ENCODE results near the gene CRYBA4. TPM values are rescaled to one million over a fixed set of nuclear protein-coding genes. Genes with fewer than 3 reads are reported as not detected.
A peak's percentile ranks its signal among the peaks of the same experiment; 100 is the strongest.

The CRYBA4 gene
- under 1 TPM in 1 of 2 experiments, not detected in 1; 0.48 TPM for total RNA-seq

GRCh38 chr22:26621663-26622062 lies at the start of gene CRYBA4:
Gene CRYBA4 (plus strand): TSS chr22:26621963. CDS start chr22:26622597, 634 bp downstream.
- no peaks in the 10 kb centered on the region for H3K36me3 Mint-ChIP-seq (ENCODE audit: low read depth)
- no peaks in the 10 kb centered on the region for H3K9me3 Mint-ChIP-seq
- peaks cover 17% of the 10 kb centered on the region for H3K4me1 Mint-ChIP-seq
- DNase-seq = no peak
- H3K27me3 Mint-ChIP-seq = peaks cover 2% of the 10 kb centered on the region
- CTCF ChIA-PET = no interaction called here
- POLR2A ChIA-PET = no interaction called here
- H3K4me3 Mint-ChIP-seq = no peak within 1 kb of the TSS
- H3K27ac Mint-ChIP-seq = no peak within 1 kb of the TSS

- H3K4me3 Mint-ChIP-seq = no peak overlapping the region
- no peaks in the 10 kb centered on the region for H3K9me3 Mint-ChIP-seq
- no peak for DNase-seq
- POLR2A ChIA-PET = no interaction called here
- H3K27ac Mint-ChIP-seq = no peak overlapping the region
- CTCF ChIA-PET = no interaction called here
- H3K27me3 Mint-ChIP-seq = no peaks in the 10 kb centered on the region
- peaks cover 50% of the 10 kb centered on the region for H3K4me1 Mint-ChIP-seq
- peaks cover 60% of the 10 kb centered on the region for H3K36me3 Mint-ChIP-seq (ENCODE audit: low read depth)
These were observed 48.6 kb upstream of the CRYBA4 start for GRCh38 chr22:26573026-26573662.

GRCh38 chr22:26574001-26574723 lies 47.6 kb upstream of the CRYBA4 start:
- H3K4me1 Mint-ChIP-seq = peaks cover 52% of the 10 kb centered on the region
- H3K9me3 Mint-ChIP-seq = no peaks in the 10 kb centered on the region
- H3K27me3 Mint-ChIP-seq = no peaks in the 10 kb centered on the region
- no peak for DNase-seq
- H3K27ac Mint-ChIP-seq = no peak overlapping the region
- no peak overlapping the region for H3K4me3 Mint-ChIP-seq
- POLR2A ChIA-PET = no interaction called here
- CTCF ChIA-PET = no interaction called here
- H3K36me3 Mint-ChIP-seq (ENCODE audit: low read depth) = peaks cover 63% of the 10 kb centered on the region

GRCh38 chr22:26576026-26576680 lies 45.6 kb upstream of the CRYBA4 start:
- Mint-ChIP-seq H3K4me1 (peaks cover 60% of the 10 kb centered on the region), H3K27ac (no peak overlapping the region), H3K36me3 (ENCODE audit: low read depth) (peaks cover 66% of the 10 kb centered on the region), H3K9me3 (no peaks in the 10 kb centered on the region), H3K27me3 (no peaks in the 10 kb centered on the region), H3K4me3 (no peak overlapping the region)
- DNase-seq = no peak
- ChIA-PET POLR2A (interaction anchor here (0.9 kb wide), 1 partner anchor 21 kb away, joined by 3 read pairs; no protein-coding TSS in a partner anchor), CTCF (interaction anchor here (0.7 kb wide), 1 partner anchor 66 kb away, joined by 3 read pairs; no protein-coding TSS in a partner anchor)

- Mint-ChIP-seq H3K36me3 (ENCODE audit: low read depth) (peaks cover 64% of the 10 kb centered on the region), H3K27ac (no peak overlapping the region), H3K4me3 (no peak overlapping the region), H3K27me3 (no peaks in the 10 kb centered on the region), H3K9me3 (no peaks in the 10 kb centered on the region), H3K4me1 (peaks cover 59% of the 10 kb centered on the region)
- ChIA-PET POLR2A (no interaction called here), CTCF (interaction anchor here (0.6 to 0.7 kb wide), 2 partner anchors 461 to 1768 kb away, joined by 4 read pairs; no protein-coding TSS in a partner anchor)
- no peak for DNase-seq
These were observed 44.7 kb upstream of the CRYBA4 start for GRCh38 chr22:26577081-26577480.

- H3K4me3 Mint-ChIP-seq = peak overlapping the region; percentile 58
- CTCF ChIA-PET = interaction anchor here (0.6 to 1.8 kb wide), 4 partner anchors 23 to 181 kb away, joined by 3 to 7 read pairs (median 4); no protein-coding TSS in a partner anchor
- peak overlapping the region; percentile 88 for H3K27ac Mint-ChIP-seq
- no peaks in the 10 kb centered on the region for H3K9me3 Mint-ChIP-seq
- DNase-seq = peak; percentile 79
- H3K36me3 Mint-ChIP-seq (ENCODE audit: low read depth) = peaks cover 58% of the 10 kb centered on the region
- POLR2A ChIA-PET = interaction anchor here (1.2 to 2.6 kb wide), 6 partner anchors 10 to 94 kb away, joined by 3 to 10 read pairs (median 4); partner anchors contain the start of gene TPST2
- H3K4me1 Mint-ChIP-seq = peaks cover 63% of the 10 kb centered on the region
- H3K27me3 Mint-ChIP-seq = no peaks in the 10 kb centered on the region
These were observed 42.4 kb upstream of the CRYBA4 start for GRCh38 chr22:26579331-26579886.

- ChIA-PET POLR2A (interaction anchor here (0.7 to 2.6 kb wide), 4 partner anchors 9 to 93 kb away, joined by 3 to 10 read pairs (median 4); partner anchors contain the start of gene TPST2), CTCF (interaction anchor here (1.8 kb wide), 1 partner anchor 78 kb away, joined by 7 read pairs; no protein-coding TSS in a partner anchor)
- H3K27ac Mint-ChIP-seq = peak overlapping the region; percentile 88
- no peaks in the 10 kb centered on the region for H3K27me3 Mint-ChIP-seq
- no peak for DNase-seq
- peaks cover 70% of the 10 kb centered on the region for H3K4me1 Mint-ChIP-seq
- H3K36me3 Mint-ChIP-seq (ENCODE audit: low read depth) = peaks cover 61% of the 10 kb centered on the region
- H3K9me3 Mint-ChIP-seq = no peaks in the 10 kb centered on the region
- H3K4me3 Mint-ChIP-seq = peak overlapping the region; percentile 58
These were observed 41.4 kb upstream of the CRYBA4 start for GRCh38 chr22:26580240-26580962.

- H3K4me1 Mint-ChIP-seq = peaks cover 75% of the 10 kb centered on the region
- peak overlapping the region; percentile 44 for H3K27ac Mint-ChIP-seq
- no peak for DNase-seq
- H3K9me3 Mint-ChIP-seq = no peaks in the 10 kb centered on the region
- POLR2A ChIA-PET = interaction anchor here (1.4 to 2.6 kb wide), 2 partner anchors 13 to 92 kb away, joined by 3 to 10 read pairs; no protein-coding TSS in a partner anchor
- CTCF ChIA-PET = no interaction called here
- H3K4me3 Mint-ChIP-seq = peak overlapping the region; percentile 36
- peaks cover 63% of the 10 kb centered on the region for H3K36me3 Mint-ChIP-seq (ENCODE audit: low read depth)
- no peaks in the 10 kb centered on the region for H3K27me3 Mint-ChIP-seq
These were observed 40.7 kb upstream of the CRYBA4 start for GRCh38 chr22:26581026-26581425.

GRCh38 chr22:26581633-26582168 lies 40.1 kb upstream of the CRYBA4 start:
- ChIA-PET CTCF (no interaction called here), POLR2A (interaction anchor here (1.4 kb wide), 1 partner anchor 12 kb away, joined by 3 read pairs; no protein-coding TSS in a partner anchor)
- Mint-ChIP-seq H3K9me3 (no peaks in the 10 kb centered on the region), H3K27me3 (no peaks in the 10 kb centered on the region), H3K36me3 (ENCODE audit: low read depth) (peaks cover 62% of the 10 kb centered on the region), H3K4me1 (peaks cover 77% of the 10 kb centered on the region), H3K27ac (no peak overlapping the region), H3K4me3 (no peak overlapping the region)
- no peak for DNase-seq

GRCh38 chr22:26584010-26584409 lies 37.8 kb upstream of the CRYBA4 start:
- Mint-ChIP-seq H3K36me3 (ENCODE audit: low read depth) (peaks cover 62% of the 10 kb centered on the region), H3K4me1 (peaks cover 85% of the 10 kb centered on the region), H3K9me3 (peaks cover 2% of the 10 kb centered on the region), H3K27ac (peak overlapping the region; percentile 61), H3K4me3 (no peak overlapping the region), H3K27me3 (no peaks in the 10 kb centered on the region)
- CTCF ChIA-PET = interaction anchor here (0.6 to 2.0 kb wide), 2 partner anchors 58 to 82 kb away, joined by 3 to 8 read pairs; no protein-coding TSS in a partner anchor
- POLR2A ChIA-PET = interaction anchor here (0.7 to 1.0 kb wide), 2 partner anchors 90 to 917 kb away, joined by 3 read pairs; no protein-coding TSS in a partner anchor
- no peak for DNase-seq

- peaks cover 78% of the 10 kb centered on the region for H3K4me1 Mint-ChIP-seq
- no peaks in the 10 kb centered on the region for H3K27me3 Mint-ChIP-seq
- peak; percentile 24 for DNase-seq
- peaks cover 56% of the 10 kb centered on the region for H3K36me3 Mint-ChIP-seq (ENCODE audit: low read depth)
- CTCF ChIA-PET = interaction anchor here (2.0 kb wide), 1 partner anchor 83 kb away, joined by 8 read pairs; no protein-coding TSS in a partner anchor
- POLR2A ChIA-PET = no interaction called here
- peak overlapping the region; percentile 41 for H3K27ac Mint-ChIP-seq
- H3K9me3 Mint-ChIP-seq = peaks cover 2% of the 10 kb centered on the region
- H3K4me3 Mint-ChIP-seq = no peak overlapping the region
These were observed 36.5 kb upstream of the CRYBA4 start for GRCh38 chr22:26585104-26585790.

All from activated CD4-positive, alpha-beta memory T cell treated with anti-CD3 and anti-CD28 coated beads, Interleukin-2, amount 10 ng/mL, durations not matched to agents 7 days and 5 days (primary cell).